HUES6 (cell line): Measurements from ENCODE around the gene GRIN2D.
"Not testable (repeated sequence)": the region's sequence is repeated elsewhere in the genome, so short reads cannot be mapped to it uniquely, and the experiment has no call there.

Source experiments
- H3K27ac ChIP-seq: 2 replicates; pipeline ENCODE4 v1.7.0; 2013; ENCODE audit warnings: low read depth, mild to moderate bottlenecking, low read length, inconsistent platforms
- H3K27me3 ChIP-seq: 2 replicates; pipeline ENCODE4 v1.6.1; 2013; ENCODE audit warnings: low read length; ENCODE audit not compliant: control insufficient read depth, insufficient read depth
- H3K36me3 ChIP-seq: 2 replicates; pipeline ENCODE4 v1.6.1; 2013; ENCODE audit warnings: low read length; ENCODE audit not compliant: control insufficient read depth, insufficient read depth
- H3K4me1 ChIP-seq: 2 replicates; pipeline ENCODE4 v1.6.1; 2013; ENCODE audit warnings: low read length; ENCODE audit not compliant: control insufficient read depth, insufficient read depth
- H3K4me3 ChIP-seq: 2 replicates; pipeline ENCODE4 v1.5.1; 2013; ENCODE audit warnings: low read depth, low read length
- H3K9ac ChIP-seq: one replicate; pipeline ENCODE4 v1.6.1; 2013; ENCODE audit warnings: mild to moderate bottlenecking, low read length
- H3K9me3 ChIP-seq: 2 replicates; pipeline ENCODE4 v1.6.1; 2013; ENCODE audit warnings: low read depth, low read length; ENCODE audit not compliant: control insufficient read depth, insufficient read depth

GRIN2D gene

GRCh38 chr19:48391100-48392005, 2.1 kb upstream of the GRIN2D start, which contains the start of gene KDELR1:
Gene KDELR1, minus strand, starts transcription at chr19:48391551. Its CDS starts 193 bp downstream, at chr19:48391358.
- Histone ChIP-seq H3K27ac (peak within 1 kb of the TSS; percentile 82), H3K4me1 (peaks cover 36% of the 10 kb centered on the region), H3K27me3 (peaks cover 39% of the 10 kb centered on the region), H3K9me3 (no peaks in the 10 kb centered on the region), H3K9ac (peak within 1 kb of the TSS; percentile 89), H3K36me3 (peaks cover 27% of the 10 kb centered on the region), H3K4me3 (peak within 1 kb of the TSS; percentile 83)

- not testable (repeated sequence) for H3K9ac ChIP-seq, H3K4me3 ChIP-seq, H3K9me3 ChIP-seq, H3K27ac ChIP-seq
- peaks cover 45% of the 10 kb centered on the region for H3K27me3 ChIP-seq
- H3K36me3 ChIP-seq = peaks cover 26% of the 10 kb centered on the region
- peaks cover 42% of the 10 kb centered on the region for H3K4me1 ChIP-seq
Measured at GRCh38 chr19:48392006-48392344, 1.5 kb upstream of the GRIN2D start.

- Histone ChIP-seq H3K9ac (peak overlapping the region; percentile 67), H3K27me3 (peaks cover 56% of the 10 kb centered on the region), H3K27ac (no peak overlapping the region), H3K4me3 (peak overlapping the region; percentile 74), H3K4me1 (peaks cover 51% of the 10 kb centered on the region), H3K36me3 (peaks cover 16% of the 10 kb centered on the region), H3K9me3 (no peaks in the 10 kb centered on the region)
Measured at GRCh38 chr19:48392860-48393558, 459 bp upstream of the GRIN2D start.

GRCh38 chr19:48394331-48395169, 1.1 kb downstream of the GRIN2D start:
- Histone ChIP-seq H3K27me3 (peaks cover 57% of the 10 kb centered on the region), H3K27ac (no peak overlapping the region), H3K9me3 (no peaks in the 10 kb centered on the region), H3K4me3 (peak overlapping the region; percentile 74), H3K36me3 (peaks cover under 1% of the 10 kb centered on the region), H3K9ac (peak overlapping the region; percentile 67), H3K4me1 (peaks cover 51% of the 10 kb centered on the region)

GRCh38 chr19:48395170-48395455, 1.6 kb downstream of the GRIN2D start:
- peak overlapping the region; percentile 74 for H3K4me3 ChIP-seq
- no peak overlapping the region for H3K27ac ChIP-seq
- no peak overlapping the region for H3K9ac ChIP-seq

GRCh38 chr19:48395499-48395898, 2.0 kb downstream of the GRIN2D start:
- H3K4me3 ChIP-seq = peak overlapping the region; percentile 74; the same call in 1 of the 2 replicates
- peaks cover 57% of the 10 kb centered on the region for H3K27me3 ChIP-seq
- H3K36me3 ChIP-seq = no peaks in the 10 kb centered on the region
- H3K9ac ChIP-seq = no peak overlapping the region
- H3K27ac ChIP-seq = no peak overlapping the region
- H3K4me1 ChIP-seq = peaks cover 56% of the 10 kb centered on the region
- no peaks in the 10 kb centered on the region for H3K9me3 ChIP-seq

More at GRCh38 chr19:48395170-48395455, 1.6 kb downstream of the GRIN2D start:
- H3K27me3 ChIP-seq = peaks cover 57% of the 10 kb centered on the region
- no peaks in the 10 kb centered on the region for H3K9me3 ChIP-seq
- no peaks in the 10 kb centered on the region for H3K36me3 ChIP-seq
- H3K4me1 ChIP-seq = peaks cover 54% of the 10 kb centered on the region

- no peak overlapping the region for H3K27ac ChIP-seq
- H3K27me3 ChIP-seq = peaks cover 57% of the 10 kb centered on the region
- H3K36me3 ChIP-seq = no peaks in the 10 kb centered on the region
- H3K9ac ChIP-seq = no peak overlapping the region
- peak overlapping the region; percentile 26; the same call in 1 of the 2 replicates for H3K4me3 ChIP-seq
- H3K4me1 ChIP-seq = peaks cover 62% of the 10 kb centered on the region
- H3K9me3 ChIP-seq = no peaks in the 10 kb centered on the region
Measured at GRCh38 chr19:48396016-48396823, 2.8 kb downstream of the GRIN2D start.

GRCh38 chr19:48396824-48397176, 3.3 kb downstream of the GRIN2D start:
- H3K4me3 ChIP-seq = no peak overlapping the region
- H3K9me3 ChIP-seq = no peaks in the 10 kb centered on the region
- no peak overlapping the region for H3K27ac ChIP-seq
- peaks cover 64% of the 10 kb centered on the region for H3K4me1 ChIP-seq
- H3K27me3 ChIP-seq = peaks cover 57% of the 10 kb centered on the region
- H3K9ac ChIP-seq = no peak overlapping the region
- H3K36me3 ChIP-seq = no peaks in the 10 kb centered on the region

- Histone ChIP-seq H3K9me3 (no peaks in the 10 kb centered on the region), H3K27me3 (peaks cover 55% of the 10 kb centered on the region), H3K9ac (peak overlapping the region; percentile 22), H3K27ac (no peak overlapping the region), H3K4me3 (peak overlapping the region; percentile 61), H3K4me1 (peaks cover 61% of the 10 kb centered on the region), H3K36me3 (no peaks in the 10 kb centered on the region)
Measured at GRCh38 chr19:48397263-48398101, 4.0 kb downstream of the GRIN2D start.

- Histone ChIP-seq H3K27ac (no peak overlapping the region), H3K4me1 (peaks cover 56% of the 10 kb centered on the region), H3K4me3 (peak overlapping the region; percentile 61)
Measured at GRCh38 chr19:48398102-48398374, 4.6 kb downstream of the GRIN2D start.

More at GRCh38 chr19:48398102-48398374, 4.6 kb downstream of the GRIN2D start:
- Histone ChIP-seq H3K9ac (peak overlapping the region; percentile 22), H3K9me3 (no peaks in the 10 kb centered on the region), H3K36me3 (no peaks in the 10 kb centered on the region), H3K27me3 (peaks cover 50% of the 10 kb centered on the region)
